ENCODE results near the gene MPDZ.

MPDZ gene, protein sequence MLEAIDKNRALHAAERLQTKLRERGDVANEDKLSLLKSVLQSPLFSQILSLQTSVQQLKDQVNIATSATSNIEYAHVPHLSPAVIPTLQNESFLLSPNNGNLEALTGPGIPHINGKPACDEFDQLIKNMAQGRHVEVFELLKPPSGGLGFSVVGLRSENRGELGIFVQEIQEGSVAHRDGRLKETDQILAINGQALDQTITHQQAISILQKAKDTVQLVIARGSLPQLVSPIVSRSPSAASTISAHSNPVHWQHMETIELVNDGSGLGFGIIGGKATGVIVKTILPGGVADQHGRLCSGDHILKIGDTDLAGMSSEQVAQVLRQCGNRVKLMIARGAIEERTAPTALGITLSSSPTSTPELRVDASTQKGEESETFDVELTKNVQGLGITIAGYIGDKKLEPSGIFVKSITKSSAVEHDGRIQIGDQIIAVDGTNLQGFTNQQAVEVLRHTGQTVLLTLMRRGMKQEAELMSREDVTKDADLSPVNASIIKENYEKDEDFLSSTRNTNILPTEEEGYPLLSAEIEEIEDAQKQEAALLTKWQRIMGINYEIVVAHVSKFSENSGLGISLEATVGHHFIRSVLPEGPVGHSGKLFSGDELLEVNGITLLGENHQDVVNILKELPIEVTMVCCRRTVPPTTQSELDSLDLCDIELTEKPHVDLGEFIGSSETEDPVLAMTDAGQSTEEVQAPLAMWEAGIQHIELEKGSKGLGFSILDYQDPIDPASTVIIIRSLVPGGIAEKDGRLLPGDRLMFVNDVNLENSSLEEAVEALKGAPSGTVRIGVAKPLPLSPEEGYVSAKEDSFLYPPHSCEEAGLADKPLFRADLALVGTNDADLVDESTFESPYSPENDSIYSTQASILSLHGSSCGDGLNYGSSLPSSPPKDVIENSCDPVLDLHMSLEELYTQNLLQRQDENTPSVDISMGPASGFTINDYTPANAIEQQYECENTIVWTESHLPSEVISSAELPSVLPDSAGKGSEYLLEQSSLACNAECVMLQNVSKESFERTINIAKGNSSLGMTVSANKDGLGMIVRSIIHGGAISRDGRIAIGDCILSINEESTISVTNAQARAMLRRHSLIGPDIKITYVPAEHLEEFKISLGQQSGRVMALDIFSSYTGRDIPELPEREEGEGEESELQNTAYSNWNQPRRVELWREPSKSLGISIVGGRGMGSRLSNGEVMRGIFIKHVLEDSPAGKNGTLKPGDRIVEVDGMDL (N-terminal part only)

DNA sequence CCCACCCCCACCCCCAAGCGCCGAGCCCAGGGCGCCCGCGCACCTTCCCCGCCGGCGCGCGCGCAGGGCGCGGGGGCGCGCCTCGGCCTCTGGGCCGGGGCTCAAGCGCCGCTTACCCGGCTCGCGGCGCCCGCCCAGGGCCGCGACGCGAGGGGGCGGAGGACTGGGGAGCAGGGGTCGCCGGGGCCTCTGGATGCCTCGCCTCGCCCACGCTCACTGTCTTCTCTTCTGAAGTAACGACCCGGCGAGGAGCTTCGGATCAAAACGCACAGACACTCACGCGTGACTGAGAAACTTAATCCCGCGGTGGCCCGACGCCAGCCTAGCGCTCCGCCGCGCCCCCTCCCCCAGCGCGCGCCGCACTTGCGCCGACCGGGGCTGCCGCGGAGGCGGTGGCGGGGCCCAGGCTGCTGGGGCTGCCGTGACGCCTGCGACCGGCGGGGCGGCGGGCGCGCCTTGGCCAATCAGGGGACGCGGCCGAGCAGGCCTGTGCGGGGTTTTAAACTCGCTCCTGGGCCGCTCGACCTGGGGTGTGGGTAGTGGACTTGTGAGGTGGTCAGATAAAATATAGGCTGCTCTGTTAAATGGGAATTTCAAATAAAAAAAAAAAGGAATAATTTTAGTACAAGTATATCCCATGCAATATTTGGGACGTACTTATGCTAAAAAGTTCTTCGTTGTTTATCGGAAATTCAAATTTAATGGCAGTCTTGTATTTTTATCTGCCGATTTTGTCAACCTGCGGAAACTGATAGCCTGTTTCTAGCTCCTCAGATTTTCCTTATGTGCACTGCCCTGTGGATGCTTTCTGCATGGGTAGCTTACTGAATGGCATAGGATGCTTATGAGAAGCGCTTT lies at the start of gene MPDZ:
MPDZ (minus strand) TSS at position 409 of the 858 bp plus-strand sequence. CDS start 29,377 bp downstream, outside the sequence.
- no peak for DNase-seq (ENCODE audit: low read depth)

- no peak for DNase-seq (ENCODE audit: low read depth)
Measured at GRCh38 chr9:13324988-13325387, 45.5 kb upstream of the MPDZ start.

DNA sequence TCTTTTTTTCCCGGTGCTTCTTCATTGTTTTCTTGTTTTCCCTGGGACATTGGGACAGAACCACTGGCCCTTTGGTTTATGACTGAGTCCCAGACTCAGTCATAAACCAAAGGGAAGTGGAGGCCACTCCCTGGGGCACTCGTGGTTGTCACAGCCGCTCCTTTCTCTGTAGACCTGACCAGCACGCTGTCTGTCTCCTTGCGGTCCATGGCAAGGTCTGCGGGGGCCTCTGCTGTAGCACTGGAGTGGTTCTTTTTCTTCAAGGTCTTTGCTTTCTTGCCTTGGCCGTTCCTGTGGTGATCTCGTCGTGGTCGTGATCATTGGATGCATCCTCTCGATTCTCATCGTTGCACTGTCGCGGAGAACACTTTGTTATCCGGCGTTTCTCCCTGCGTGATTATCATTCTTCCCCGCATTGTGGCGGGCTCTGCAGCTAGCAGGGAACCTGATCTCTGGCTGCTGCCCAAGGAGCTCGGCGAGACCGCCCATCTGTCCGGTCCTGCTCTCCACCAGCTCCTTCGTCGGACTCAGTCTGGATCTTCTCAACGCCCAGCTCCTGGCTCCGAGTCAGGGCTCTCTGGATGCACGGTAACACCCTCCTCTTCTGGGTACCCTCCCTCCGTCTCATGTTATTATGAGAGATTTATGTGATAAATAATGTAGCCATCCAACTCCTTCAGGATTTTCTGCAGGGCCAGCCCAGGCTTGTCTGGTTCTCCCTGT lies 43.5 kb upstream of the MPDZ start:
- DNase-seq (ENCODE audit: low read depth) = no peak

DNA sequence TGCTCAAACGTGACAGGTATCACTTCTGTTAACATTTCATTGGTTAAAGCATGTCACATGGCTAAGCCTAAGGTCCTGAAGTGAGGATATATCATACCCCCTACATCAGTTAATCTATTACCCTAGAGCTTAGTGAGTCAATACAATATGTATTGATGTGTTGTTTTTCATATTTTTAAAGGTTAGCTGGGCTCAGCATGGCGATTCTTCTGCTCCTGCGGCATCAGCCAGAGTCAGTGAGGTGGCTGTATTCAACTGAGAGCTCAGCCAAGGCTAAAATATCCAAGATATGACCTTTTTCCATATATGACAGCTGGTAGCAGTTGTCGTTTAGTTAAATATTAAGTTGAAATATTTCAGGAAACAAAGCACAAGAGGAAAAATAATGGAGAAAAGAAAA lies 38.5 kb upstream of the MPDZ start:
- DNase-seq (ENCODE audit: low read depth) = no peak

- DNase-seq (ENCODE audit: low read depth) = no peak
Measured at GRCh38 chr9:13296972-13297371, 17.5 kb upstream of the MPDZ start.

DNA sequence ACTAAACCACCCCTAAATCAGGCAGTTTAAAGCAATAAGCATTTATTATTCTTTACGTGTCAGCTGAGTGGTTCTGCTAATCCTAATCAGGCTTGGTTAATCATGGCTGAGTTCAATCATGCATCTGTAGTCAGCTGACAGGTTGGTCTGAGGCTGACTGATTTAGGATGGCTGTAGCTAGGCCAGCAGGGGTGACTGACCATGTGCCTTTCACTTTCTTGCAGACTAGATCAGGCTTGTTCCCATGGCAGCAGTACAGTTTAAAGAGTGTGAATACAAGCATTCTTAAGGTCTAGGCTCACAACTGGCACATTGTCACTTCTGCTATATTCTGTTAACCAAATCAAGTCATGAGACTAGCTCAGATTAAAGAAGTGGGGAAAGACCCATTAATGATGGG lies 16.1 kb upstream of the MPDZ start:
- no peak for DNase-seq (ENCODE audit: low read depth)

DNA sequence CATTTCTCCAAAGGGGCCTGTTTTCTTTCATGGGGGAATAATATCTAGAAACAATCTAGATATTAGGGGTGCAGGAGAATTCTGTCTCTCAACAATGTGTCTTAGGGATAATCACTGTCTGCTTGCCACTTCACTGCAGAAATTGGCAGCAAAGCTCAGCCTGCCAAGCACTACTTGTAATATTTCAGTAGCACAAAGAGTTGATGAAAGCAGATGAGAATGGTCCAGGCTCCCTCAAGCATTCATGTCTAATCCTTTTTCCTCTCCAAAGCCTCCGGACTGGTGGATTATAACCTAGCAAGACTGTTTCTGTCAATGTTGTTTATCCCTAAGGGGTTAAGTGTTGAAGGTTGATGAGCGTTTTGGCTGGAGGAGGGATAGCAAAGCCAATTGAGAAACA lies 13.3 kb upstream of the MPDZ start:
- DNase-seq (ENCODE audit: low read depth) = no peak

DNA sequence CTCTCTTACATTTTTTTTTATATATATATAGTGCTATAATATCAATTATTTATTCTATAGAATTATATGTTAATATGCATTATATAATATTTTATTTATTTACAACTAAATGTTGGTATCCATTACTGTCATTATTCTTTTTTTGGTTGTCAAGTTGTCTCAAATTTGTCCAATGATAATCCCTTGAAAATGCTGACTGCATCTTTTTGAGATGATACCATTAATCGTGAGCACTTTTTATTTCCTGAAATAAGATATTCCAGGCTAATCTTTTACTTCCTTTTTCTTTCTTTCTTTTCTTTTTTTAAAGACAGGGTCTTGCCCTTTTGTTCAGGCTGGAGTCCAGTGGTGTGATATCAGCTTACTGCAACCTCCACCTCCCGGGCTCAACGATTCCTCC lies 12.7 kb upstream of the MPDZ start:
- no peak for DNase-seq (ENCODE audit: low read depth)

DNA sequence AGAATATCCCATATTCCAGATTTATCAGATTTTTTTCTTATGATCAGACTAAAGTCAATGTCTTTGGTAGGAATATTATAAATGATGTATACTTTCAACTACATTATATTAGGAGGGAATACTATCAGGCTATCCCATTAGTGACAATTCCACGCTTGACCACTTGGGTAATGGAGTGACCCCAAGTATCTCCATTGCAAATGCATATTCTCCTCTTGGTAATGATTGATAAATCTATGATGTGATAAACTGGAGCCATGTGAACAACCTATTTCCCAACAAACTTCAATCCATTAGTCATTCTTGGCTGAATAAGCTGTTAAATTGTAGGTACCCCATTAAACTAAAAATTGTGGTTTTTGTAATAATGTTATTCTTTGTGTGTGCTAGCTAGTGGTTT lies 12.2 kb upstream of the MPDZ start:
- DNase-seq (ENCODE audit: low read depth) = no peak

DNA sequence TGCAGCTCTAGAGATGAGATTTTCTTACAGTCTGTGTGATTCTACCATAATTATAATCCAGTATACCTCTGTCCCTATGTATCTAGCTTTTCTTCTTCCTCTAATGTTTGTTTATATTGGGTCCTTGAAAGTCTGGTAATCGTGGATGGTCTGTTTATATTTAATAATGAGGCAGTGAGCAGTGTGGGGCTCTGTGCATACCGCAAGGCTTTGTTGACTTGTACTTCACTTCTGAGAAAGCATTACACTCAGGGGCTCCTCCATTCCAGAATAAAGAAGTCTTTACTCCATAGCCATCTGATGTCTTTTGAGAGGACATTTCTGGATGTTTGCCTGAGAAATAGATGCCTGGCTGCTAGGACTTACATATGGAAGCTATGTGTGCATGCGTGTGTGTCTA lies 4.5 kb upstream of the MPDZ start:
- no peak for DNase-seq (ENCODE audit: low read depth)

- no peak for DNase-seq (ENCODE audit: low read depth)
Measured at GRCh38 chr9:13282998-13283397, 3.5 kb upstream of the MPDZ start.

DNA sequence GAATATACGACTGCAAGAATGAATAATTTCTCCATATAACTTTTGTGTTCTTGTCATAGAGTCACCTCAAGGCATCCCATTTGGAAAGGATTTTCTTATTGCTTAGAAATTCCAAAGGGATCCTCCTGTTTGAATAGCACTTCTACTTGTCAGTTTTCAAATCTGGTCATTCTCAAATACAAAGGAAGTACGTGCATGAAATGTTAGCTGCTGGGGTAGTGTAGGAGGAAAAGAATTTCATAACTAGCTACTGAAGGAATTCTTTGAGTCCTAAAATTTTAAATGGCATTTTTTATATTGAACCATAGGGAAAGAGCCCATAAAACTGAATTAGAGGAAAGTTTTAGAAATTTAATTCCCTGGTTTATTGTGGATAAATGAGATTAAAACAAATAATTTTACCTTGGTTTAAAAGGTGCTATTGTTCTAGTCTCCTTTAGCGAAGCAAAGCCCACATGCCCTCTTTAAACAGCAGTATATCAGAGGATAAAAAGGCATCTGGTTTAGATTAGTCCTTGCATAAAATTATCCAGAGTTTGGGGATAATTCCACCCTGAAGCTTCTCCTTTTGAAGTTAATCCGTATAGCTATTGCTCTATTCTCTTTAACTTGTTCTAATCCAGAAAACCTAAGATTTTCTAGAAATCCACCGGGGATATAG lies 2.0 kb upstream of the MPDZ start:
- no peak for DNase-seq (ENCODE audit: low read depth)

GRCh38 chr9:13278368-13279246 lies 885 bp downstream of the MPDZ start:
- peak; percentile 42 for DNase-seq (ENCODE audit: low read depth)

GRCh38 chr9:13278023-13278367 lies 1.5 kb downstream of the MPDZ start:
- no peak for DNase-seq (ENCODE audit: low read depth)

DNA sequence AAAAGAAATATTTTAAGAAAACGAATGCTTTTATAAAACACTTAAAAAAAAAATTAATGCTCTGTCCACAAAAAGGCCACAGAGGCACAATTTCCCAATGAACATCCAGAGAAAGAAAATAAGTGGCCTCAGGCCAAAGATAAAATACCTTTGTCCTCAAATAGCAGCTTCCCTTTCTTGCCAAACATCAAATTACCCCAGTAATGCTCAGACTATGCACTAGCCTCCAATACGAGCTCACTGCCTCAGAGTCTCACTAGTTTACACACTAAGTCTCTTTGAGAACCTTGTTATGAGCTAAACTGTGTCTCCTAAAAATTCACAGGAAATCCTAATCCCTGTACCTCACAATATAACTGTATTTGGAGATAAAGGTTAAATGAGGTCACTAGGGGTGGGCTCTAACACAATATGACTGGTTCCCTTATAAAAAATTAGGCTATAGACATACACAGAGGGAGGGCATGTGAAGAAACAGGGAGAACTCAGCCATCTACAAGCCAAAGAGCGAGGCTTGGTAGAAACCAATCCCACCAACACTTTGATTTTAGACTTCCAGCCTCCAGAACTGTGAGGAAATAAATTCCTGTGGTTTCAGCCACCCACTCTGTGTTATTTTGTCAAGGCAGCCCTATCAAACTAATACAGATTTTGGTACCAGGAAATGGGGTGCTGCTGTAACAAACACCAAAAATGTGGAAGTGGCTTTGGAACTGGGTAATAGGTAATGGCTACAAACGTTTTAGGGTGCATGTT lies 4.4 kb downstream of the MPDZ start:
- DNase-seq (ENCODE audit: low read depth) = no peak

- no peak for DNase-seq (ENCODE audit: low read depth)
Measured at GRCh38 chr9:13270734-13271133, 8.8 kb downstream of the MPDZ start.

GRCh38 chr9:13269589-13270452 lies 9.7 kb downstream of the MPDZ start:
- DNase-seq (ENCODE audit: low read depth) = no peak

DNA sequence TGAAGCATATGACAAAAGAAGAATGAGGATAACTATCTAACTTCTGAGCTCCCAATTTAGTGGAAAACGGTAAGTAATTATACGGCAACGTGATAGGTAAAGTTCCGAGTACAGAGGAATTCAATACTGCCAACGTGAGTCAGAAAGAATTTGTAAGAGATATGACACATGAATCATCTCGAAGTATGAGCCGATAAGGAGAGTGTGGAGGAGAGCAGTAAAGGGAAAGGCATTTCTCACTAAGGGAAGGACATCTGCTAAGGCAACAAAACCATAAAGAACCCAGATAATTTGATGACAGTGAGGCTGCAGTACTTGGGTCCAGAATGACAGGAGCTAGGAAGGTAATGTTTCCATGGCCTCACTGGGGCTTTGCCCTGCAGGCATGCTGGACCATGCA lies 11.0 kb downstream of the MPDZ start:
- DNase-seq (ENCODE audit: low read depth) = no peak

Measured in GM04503 (cell line).